Measurements from ENCODE around the gene UNC13B. TPM values are rescaled to one million over a fixed set of nuclear protein-coding genes. Genes with fewer than 3 reads are reported as not detected.
"Not testable (repeated sequence)": the region's sequence is repeated elsewhere in the genome, so short reads cannot be mapped to it uniquely, and the experiment has no call there.

UNC13B gene
- total RNA-seq, 1 experiment from 2014 or later, result 48.2 TPM

GRCh38 chr9:35142037-35142436 is 19.8 kb upstream of the UNC13B start:
- no peak overlapping the region for H3K4ac ChIP-seq (ENCODE audit: low read depth, low read length)
- H3K14ac ChIP-seq (ENCODE audit: insufficient read depth, low read length), result no peak overlapping the region
- no peak overlapping the region for H4K5ac ChIP-seq (ENCODE audit: insufficient read length, low read depth, low read length)
- peaks cover 0 to 3% of the 10 kb centered on the region in 2 experiments; a peak in 2 of 4 replicates for H3K4me1 Mint-ChIP-seq
- H3K79me2 ChIP-seq (ENCODE audit: insufficient read depth, low read length), result no peaks in the 10 kb centered on the region
- H3K27me3 ChIP-seq (ENCODE audit: insufficient read depth, low read length), result no peaks in the 10 kb centered on the region
- peaks cover 15% of the 10 kb centered on the region for H3K9me3 ChIP-seq (ENCODE audit: control insufficient read depth, low read depth, low read length)
- H3K27ac Mint-ChIP-seq, result no peak overlapping the region
- H3K4me3 Mint-ChIP-seq, result no peak overlapping the region
- no peak overlapping the region for H2AK5ac ChIP-seq (ENCODE audit: insufficient read length, low read length)
- no peak overlapping the region for H4K91ac ChIP-seq (ENCODE audit: insufficient read length, low read depth, low read length)
- no peak overlapping the region for H3K18ac ChIP-seq (ENCODE audit: insufficient read length, low read depth, low read length)
- no peaks in the 10 kb centered on the region for H4K20me1 ChIP-seq (ENCODE audit: control insufficient read depth, insufficient read depth, insufficient read length)
- no peak overlapping the region for H2BK5ac ChIP-seq (ENCODE audit: insufficient read length, low read length)
- H3K56ac ChIP-seq (ENCODE audit: insufficient read length, low read depth, low read length), result no peak overlapping the region
- WGBS (ENCODE audit: extremely low coverage, insufficient read length, low lambda C conversion rate), result no CpG with 5 or more reads among the region's 5 CpGs
- no peaks in the 10 kb centered on the region for H3K23me2 ChIP-seq (ENCODE audit: insufficient read length, low read depth, low read length, poor library complexity, severe bottlenecking)
- H2BK15ac ChIP-seq (ENCODE audit: low read depth, low read length), result no peak overlapping the region
- H3K4me1 ChIP-seq (ENCODE audit: insufficient read depth, low read length), result no peaks in the 10 kb centered on the region
- H3K79me1 ChIP-seq (ENCODE audit: insufficient read depth, low read depth, low read length, poor library complexity, severe bottlenecking), result no peaks in the 10 kb centered on the region
- no peak overlapping the region for H3K9ac ChIP-seq (ENCODE audit: extremely low read depth, insufficient read length, low read length)
- H3K23ac ChIP-seq (ENCODE audit: insufficient read length, low read depth, low read length), result no peak overlapping the region
- H2BK12ac ChIP-seq (ENCODE audit: insufficient read length, low read depth, low read length), result no peak overlapping the region
- TF ChIP-seq CTCF (conservative IDR thresholded peaks at IDR 0.05), result no peak
- H3K36me3 Mint-ChIP-seq (ENCODE audit: insufficient read depth in 1 of 3, low read depth in 3 of 3), result peaks cover 9 to 20% (median 16%) of the 10 kb centered on the region in 3 experiments
- no peak overlapping the region for H3K27ac ChIP-seq (ENCODE audit: insufficient read length, low read depth, low read length)
- no peak overlapping the region for H2AFZ ChIP-seq (ENCODE audit: low read length)
- H3K9me3 Mint-ChIP-seq, result peaks cover 40 to 52% of the 10 kb centered on the region in 2 experiments
- H3T11ph ChIP-seq (ENCODE audit: low read length), result no peak overlapping the region
- H2BK20ac ChIP-seq (ENCODE audit: low read depth, low read length, poor library complexity, severe bottlenecking), result no peak overlapping the region
- DNase-seq, result no peak
- H3K27me3 Mint-ChIP-seq (ENCODE audit: low read depth), result peaks cover 7% of the 10 kb centered on the region
- no peak overlapping the region for H2BK120ac ChIP-seq (ENCODE audit: low read depth, low read length, poor library complexity, severe bottlenecking)
- no peak overlapping the region for H4K8ac ChIP-seq (replicated peaks; ENCODE audit: insufficient read length, low read depth, low read length)
- H3K4me2 ChIP-seq (ENCODE audit: insufficient read depth, insufficient read length, low read length), result no peak overlapping the region

- not testable (repeated sequence) for H3K4me3 Mint-ChIP-seq; H3K9me3 ChIP-seq (ENCODE audit: control insufficient read depth, low read depth, low read length); H2BK20ac ChIP-seq (ENCODE audit: low read depth, low read length, poor library complexity, severe bottlenecking); H3K27ac ChIP-seq (ENCODE audit: insufficient read length, low read depth, low read length); H2BK15ac ChIP-seq (ENCODE audit: low read depth, low read length); DNase-seq; H3K9ac ChIP-seq (ENCODE audit: extremely low read depth, insufficient read length, low read length); H3K27me3 ChIP-seq (ENCODE audit: insufficient read depth, low read length); H3K79me1 ChIP-seq (ENCODE audit: insufficient read depth, low read depth, low read length, poor library complexity, severe bottlenecking); H2AK5ac ChIP-seq (ENCODE audit: insufficient read length, low read length); H3K4me1 ChIP-seq (ENCODE audit: insufficient read depth, low read length); H3K23ac ChIP-seq (ENCODE audit: insufficient read length, low read depth, low read length); H3K27me3 Mint-ChIP-seq (ENCODE audit: low read depth); H3K14ac ChIP-seq (ENCODE audit: insufficient read depth, low read length); H3K4me1 Mint-ChIP-seq; H3K79me2 ChIP-seq (ENCODE audit: insufficient read depth, low read length); H4K20me1 ChIP-seq (ENCODE audit: control insufficient read depth, insufficient read depth, insufficient read length); H2BK120ac ChIP-seq (ENCODE audit: low read depth, low read length, poor library complexity, severe bottlenecking); H3K4ac ChIP-seq (ENCODE audit: low read depth, low read length); H3K56ac ChIP-seq (ENCODE audit: insufficient read length, low read depth, low read length); H4K5ac ChIP-seq (ENCODE audit: insufficient read length, low read depth, low read length); H3K27ac Mint-ChIP-seq; H4K91ac ChIP-seq (ENCODE audit: insufficient read length, low read depth, low read length); H4K8ac ChIP-seq (replicated peaks; ENCODE audit: insufficient read length, low read depth, low read length); H3K18ac ChIP-seq (ENCODE audit: insufficient read length, low read depth, low read length); H2BK5ac ChIP-seq (ENCODE audit: insufficient read length, low read length); H2AFZ ChIP-seq (ENCODE audit: low read length); H2BK12ac ChIP-seq (ENCODE audit: insufficient read length, low read depth, low read length); H3K4me2 ChIP-seq (ENCODE audit: insufficient read depth, insufficient read length, low read length); H3T11ph ChIP-seq (ENCODE audit: low read length); H3K23me2 ChIP-seq (ENCODE audit: insufficient read length, low read depth, low read length, poor library complexity, severe bottlenecking)
- no CpG with 5 or more reads among the region's 5 CpGs for whole genome bisulfite sequencing (ENCODE audit: extremely low coverage, insufficient read length, low lambda C conversion rate)
- peaks cover 50 to 52% of the 10 kb centered on the region in 2 experiments for H3K9me3 Mint-ChIP-seq
- H3K36me3 Mint-ChIP-seq (ENCODE audit: insufficient read depth in 1 of 3, low read depth in 3 of 3), result peaks cover 30 to 40% (median 32%) of the 10 kb centered on the region in 3 experiments
Observed at GRCh38 chr9:35147941-35148563, 13.8 kb upstream of the UNC13B start.
